ENCODE data around the gene CDC14A. TPM values are rescaled to one million over a fixed set of nuclear protein-coding genes. Genes with fewer than 3 reads are reported as not detected.
"Not testable (repeated sequence)": the region's sequence is repeated elsewhere in the genome, so short reads cannot be mapped to it uniquely, and the experiment has no call there.

The CDC14A gene
- total RNA-seq, 2 experiments from 2014 or later: 4.9 to 7.2 TPM

DNA sequence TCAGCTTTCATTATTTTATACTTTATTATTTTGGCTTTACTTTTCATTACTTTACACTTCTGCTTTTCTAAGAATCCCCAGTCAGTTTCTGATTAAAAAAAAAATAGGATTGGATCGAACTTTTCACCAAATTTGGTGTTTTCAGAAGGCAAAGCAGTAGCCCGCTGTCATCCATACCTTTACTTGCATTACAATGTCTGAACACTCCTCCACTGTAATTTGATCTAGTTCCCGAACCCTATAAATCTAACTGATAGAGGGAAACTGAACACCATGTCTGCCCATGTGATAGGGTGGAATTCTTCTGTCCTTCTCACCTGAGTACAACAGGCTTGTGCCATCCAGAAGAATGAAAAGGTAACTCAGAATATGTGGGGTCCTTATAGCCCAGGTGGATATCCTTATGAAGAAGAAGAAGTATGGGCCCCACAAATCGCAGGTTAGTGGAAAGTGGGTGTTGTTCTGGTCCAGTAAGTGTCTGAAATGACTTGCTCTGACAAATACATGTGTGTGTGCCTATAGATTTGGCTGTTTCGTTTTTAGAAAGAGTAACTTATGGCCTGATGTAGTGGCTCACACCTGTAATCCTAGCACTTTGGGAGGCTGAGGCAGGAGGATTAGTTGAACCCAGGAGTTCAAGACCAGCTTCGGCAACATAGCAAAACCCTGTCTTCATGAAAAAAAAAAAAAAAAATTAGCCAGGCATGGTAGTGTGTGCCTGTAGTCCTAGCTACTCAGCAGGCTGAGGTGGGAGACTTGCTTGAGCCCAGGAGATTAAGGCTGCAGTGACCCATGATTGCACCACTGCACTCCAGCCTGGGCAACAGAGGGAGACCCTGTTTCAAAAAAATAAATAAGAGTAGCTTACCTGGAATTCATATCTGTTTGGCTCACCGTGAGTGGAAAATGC is 26.6 kb upstream of the CDC14A start:
- DNase-seq (ENCODE audit: low spot score): no peak
- TF ChIP-seq CTCF (conservative IDR thresholded peaks at IDR 0.05; ENCODE audit: low read length): no peak
- no peak for TF ChIP-seq EZH2phosphoT487 (IDR thresholded peaks at IDR 0.05; ENCODE audit: borderline replicate concordance, low read depth, low read length)
- no peak overlapping the region for H3K27ac ChIP-seq (ENCODE audit: low read depth, low read length, poor library complexity, severe bottlenecking)
- intact Hi-C loops (cut with micrococcal nuclease; ENCODE audit: unreplicated experiment): no loop called here
- H3K36me3 ChIP-seq (ENCODE audit: insufficient read depth, low read length): no peaks in the 10 kb centered on the region
- no peak overlapping the region for H3K4me2 ChIP-seq (ENCODE audit: low read length)
- no TSS peak for BruUV-seq (replicated peaks)
- ChIA-PET POLR2A (no interaction called here), CTCF (ENCODE audit: unreplicated experiment) (no interaction called here)
- no peaks in the 10 kb centered on the region for H3K4me1 ChIP-seq (ENCODE audit: insufficient read depth, low read length, poor library complexity, severe bottlenecking)
- H3K4me3 ChIP-seq (ENCODE audit: low read depth, low read length, poor library complexity, severe bottlenecking): no peak overlapping the region
- no peaks in the 10 kb centered on the region for H3K79me2 ChIP-seq (ENCODE audit: insufficient read depth, low read depth, low read length)
- H3K9me3 ChIP-seq (ENCODE audit: low read length): no peaks in the 10 kb centered on the region
- no peaks in the 10 kb centered on the region for H4K20me1 ChIP-seq (ENCODE audit: insufficient read depth, low read length)
- H3K9me2 ChIP-seq (ENCODE audit: insufficient read depth, low read length): no peaks in the 10 kb centered on the region
- no peak overlapping the region for H2AFZ ChIP-seq (ENCODE audit: low read length)

DNA sequence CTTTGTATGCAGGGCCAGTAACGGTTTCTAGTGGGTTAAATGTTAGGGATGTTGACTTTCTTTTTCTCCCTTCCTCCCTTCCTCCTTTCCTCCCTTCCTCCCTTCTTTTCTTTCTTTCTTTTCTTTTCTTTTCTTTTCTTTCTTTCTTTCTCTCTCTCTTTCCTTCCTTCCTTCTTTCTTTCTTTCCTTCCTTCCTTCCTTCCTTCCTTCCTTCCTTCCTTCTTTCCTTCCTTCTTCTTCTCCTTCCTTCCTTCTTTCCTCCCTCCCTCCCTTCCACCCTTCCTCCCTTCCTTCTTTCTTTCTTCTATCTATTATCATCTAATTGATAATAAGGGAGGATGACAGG is 26.0 kb upstream of the CDC14A start:
- H3K4me1 ChIP-seq (ENCODE audit: insufficient read depth, low read length, poor library complexity, severe bottlenecking); H3K27ac ChIP-seq (ENCODE audit: low read depth, low read length, poor library complexity, severe bottlenecking); CTCF ChIA-PET (ENCODE audit: unreplicated experiment); H3K36me3 ChIP-seq (ENCODE audit: insufficient read depth, low read length); H2AFZ ChIP-seq (ENCODE audit: low read length); DNase-seq (ENCODE audit: low spot score); H3K9me3 ChIP-seq (ENCODE audit: low read length); H3K4me3 ChIP-seq (ENCODE audit: low read depth, low read length, poor library complexity, severe bottlenecking); H3K79me2 ChIP-seq (ENCODE audit: insufficient read depth, low read depth, low read length); POLR2A ChIA-PET; H4K20me1 ChIP-seq (ENCODE audit: insufficient read depth, low read length); H3K4me2 ChIP-seq (ENCODE audit: low read length); H3K9me2 ChIP-seq (ENCODE audit: insufficient read depth, low read length); BruUV-seq (replicated peaks); intact Hi-C loops (cut with micrococcal nuclease; ENCODE audit: unreplicated experiment): not testable (repeated sequence)

DNA sequence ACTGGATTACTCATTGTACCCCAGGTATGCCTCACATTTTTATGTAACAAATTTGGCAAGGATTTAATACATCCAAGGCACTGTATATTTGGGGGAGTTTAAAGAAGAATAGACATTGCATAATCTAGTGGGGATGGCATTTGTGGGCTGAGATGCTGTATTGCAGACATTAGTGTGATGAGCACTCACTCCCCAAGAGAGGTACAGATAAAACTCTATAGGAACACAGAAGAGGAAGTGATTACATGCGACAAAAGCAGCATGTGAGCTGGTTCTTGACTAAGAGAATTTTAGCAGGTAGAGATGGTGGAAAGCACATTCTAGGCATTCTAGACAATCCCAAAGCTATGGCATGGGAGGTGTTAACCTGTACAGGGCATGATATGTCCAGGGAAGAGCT is 24.2 kb upstream of the CDC14A start:
- H3K36me3 ChIP-seq (ENCODE audit: insufficient read depth, low read length): no peaks in the 10 kb centered on the region
- H3K4me3 ChIP-seq (ENCODE audit: low read depth, low read length, poor library complexity, severe bottlenecking): no peak overlapping the region
- no peak for DNase-seq (ENCODE audit: low spot score)
- H2AFZ ChIP-seq (ENCODE audit: low read length): no peak overlapping the region
- intact Hi-C loops (cut with micrococcal nuclease; ENCODE audit: unreplicated experiment): no loop called here
- H3K9me2 ChIP-seq (ENCODE audit: insufficient read depth, low read length): no peaks in the 10 kb centered on the region
- H3K4me1 ChIP-seq (ENCODE audit: insufficient read depth, low read length, poor library complexity, severe bottlenecking): no peaks in the 10 kb centered on the region
- no TSS peak for BruUV-seq (replicated peaks)
- no peak overlapping the region for H3K27ac ChIP-seq (ENCODE audit: low read depth, low read length, poor library complexity, severe bottlenecking)
- ChIA-PET CTCF (ENCODE audit: unreplicated experiment) (no interaction called here), POLR2A (no interaction called here)
- H3K9me3 ChIP-seq (ENCODE audit: low read length): no peaks in the 10 kb centered on the region
- no peak for TF ChIP-seq EZH2phosphoT487 (IDR thresholded peaks at IDR 0.05; ENCODE audit: borderline replicate concordance, low read depth, low read length)
- TF ChIP-seq CTCF (conservative IDR thresholded peaks at IDR 0.05; ENCODE audit: low read length): no peak
- H3K4me2 ChIP-seq (ENCODE audit: low read length): no peak overlapping the region
- no peaks in the 10 kb centered on the region for H3K79me2 ChIP-seq (ENCODE audit: insufficient read depth, low read depth, low read length)
- H4K20me1 ChIP-seq (ENCODE audit: insufficient read depth, low read length): no peaks in the 10 kb centered on the region

GRCh38 chr1:100331146-100331545 is 21.2 kb upstream of the CDC14A start:
- intact Hi-C loops (cut with micrococcal nuclease; ENCODE audit: unreplicated experiment); BruUV-seq (replicated peaks); H3K9me3 ChIP-seq (ENCODE audit: low read length); POLR2A ChIA-PET; H3K9me2 ChIP-seq (ENCODE audit: insufficient read depth, low read length); H3K79me2 ChIP-seq (ENCODE audit: insufficient read depth, low read depth, low read length); H3K4me1 ChIP-seq (ENCODE audit: insufficient read depth, low read length, poor library complexity, severe bottlenecking); H4K20me1 ChIP-seq (ENCODE audit: insufficient read depth, low read length); CTCF ChIA-PET (ENCODE audit: unreplicated experiment); H3K4me3 ChIP-seq (ENCODE audit: low read depth, low read length, poor library complexity, severe bottlenecking); H3K27ac ChIP-seq (ENCODE audit: low read depth, low read length, poor library complexity, severe bottlenecking); DNase-seq (ENCODE audit: low spot score); H3K36me3 ChIP-seq (ENCODE audit: insufficient read depth, low read length); H3K4me2 ChIP-seq (ENCODE audit: low read length); H2AFZ ChIP-seq (ENCODE audit: low read length): not testable (repeated sequence)
